ENCODE measurements around the gene KREMEN2.

DNA sequence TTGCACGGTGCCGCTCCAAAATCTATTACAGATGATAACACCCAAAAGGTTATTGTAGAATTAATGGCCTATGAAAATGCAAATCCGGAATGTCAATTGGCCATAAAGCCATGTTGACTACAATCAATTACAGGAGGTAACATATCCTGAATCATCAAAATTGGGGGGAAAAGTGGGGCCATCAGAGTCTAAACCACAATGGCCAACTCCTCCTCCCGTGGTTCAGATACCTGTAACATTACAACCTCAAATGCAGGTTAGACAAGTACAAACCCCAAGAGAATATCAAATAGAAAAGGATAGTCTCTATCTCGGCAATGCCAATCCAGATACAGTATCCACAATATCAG lies 37.5 kb upstream of the KREMEN2 start:
- TF ChIP-seq, protein P1, sequence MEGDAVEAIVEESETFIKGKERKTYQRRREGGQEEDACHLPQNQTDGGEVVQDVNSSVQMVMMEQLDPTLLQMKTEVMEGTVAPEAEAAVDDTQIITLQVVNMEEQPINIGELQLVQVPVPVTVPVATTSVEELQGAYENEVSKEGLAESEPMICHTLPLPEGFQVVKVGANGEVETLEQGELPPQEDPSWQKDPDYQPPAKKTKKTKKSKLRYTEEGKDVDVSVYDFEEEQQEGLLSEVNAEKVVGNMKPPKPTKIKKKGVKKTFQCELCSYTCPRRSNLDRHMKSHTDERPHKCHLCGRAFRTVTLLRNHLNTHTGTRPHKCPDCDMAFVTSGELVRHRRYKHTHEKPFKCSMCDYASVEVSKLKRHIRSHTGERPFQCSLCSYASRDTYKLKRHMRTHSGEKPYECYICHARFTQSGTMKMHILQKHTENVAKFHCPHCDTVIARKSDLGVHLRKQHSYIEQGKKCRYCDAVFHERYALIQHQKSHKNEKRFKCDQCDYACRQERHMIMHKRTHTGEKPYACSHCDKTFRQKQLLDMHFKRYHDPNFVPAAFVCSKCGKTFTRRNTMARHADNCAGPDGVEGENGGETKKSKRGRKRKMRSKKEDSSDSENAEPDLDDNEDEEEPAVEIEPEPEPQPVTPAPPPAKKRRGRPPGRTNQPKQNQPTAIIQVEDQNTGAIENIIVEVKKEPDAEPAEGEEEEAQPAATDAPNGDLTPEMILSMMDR (IDR thresholded peaks at IDR 0.05): no peak
- TF ChIP-seq POLR2A (IDR thresholded peaks at IDR 0.05): no peak

Data from Peyer's patch (tissue), 4 donors.